HG02588 (cell line): ENCODE data around the gene DHRSX.
"Not testable (repeated sequence)": the region's sequence is repeated elsewhere in the genome, so short reads cannot be mapped to it uniquely, and the experiment has no call there.

ENCODE experiments used
- ATAC-seq: cut with Tn5 transposase; IDR thresholded peaks from one replicate; pipeline ENCODE4 v1.9.1; 2021; ENCODE audit warnings: mild to moderate bottlenecking, moderate library complexity; ENCODE audit not compliant: unreplicated experiment

Gene DHRSX

DNA sequence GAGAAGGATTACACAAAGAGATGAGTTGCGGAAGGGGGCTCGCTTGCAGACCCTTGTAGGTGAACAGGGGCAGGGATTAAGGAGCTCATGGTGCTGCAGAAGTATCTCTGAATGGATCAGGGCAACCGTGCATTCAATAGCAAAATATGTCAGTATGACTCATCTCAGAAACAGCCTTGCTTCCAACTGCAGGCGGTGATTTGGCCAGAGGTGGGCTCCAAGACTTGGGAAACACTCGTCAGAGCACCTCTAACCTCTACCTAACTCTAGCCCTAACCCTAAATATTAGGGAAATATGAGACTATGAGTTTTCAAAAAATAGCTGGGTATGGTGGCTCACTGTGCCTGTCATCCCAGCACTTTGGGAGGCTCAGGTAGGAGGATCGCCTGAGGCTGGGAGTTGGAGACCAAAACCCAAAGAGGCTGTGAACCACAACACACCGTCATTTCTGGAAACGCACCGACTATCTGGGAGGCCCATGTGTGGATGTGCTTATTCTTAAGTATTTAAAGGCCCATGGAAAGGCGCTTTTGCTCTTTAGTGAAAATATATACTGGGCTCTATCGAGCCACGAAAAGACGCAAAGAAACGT lies 102.6 kb downstream of the DHRSX start:
- ATAC-seq, result no peak

DNA sequence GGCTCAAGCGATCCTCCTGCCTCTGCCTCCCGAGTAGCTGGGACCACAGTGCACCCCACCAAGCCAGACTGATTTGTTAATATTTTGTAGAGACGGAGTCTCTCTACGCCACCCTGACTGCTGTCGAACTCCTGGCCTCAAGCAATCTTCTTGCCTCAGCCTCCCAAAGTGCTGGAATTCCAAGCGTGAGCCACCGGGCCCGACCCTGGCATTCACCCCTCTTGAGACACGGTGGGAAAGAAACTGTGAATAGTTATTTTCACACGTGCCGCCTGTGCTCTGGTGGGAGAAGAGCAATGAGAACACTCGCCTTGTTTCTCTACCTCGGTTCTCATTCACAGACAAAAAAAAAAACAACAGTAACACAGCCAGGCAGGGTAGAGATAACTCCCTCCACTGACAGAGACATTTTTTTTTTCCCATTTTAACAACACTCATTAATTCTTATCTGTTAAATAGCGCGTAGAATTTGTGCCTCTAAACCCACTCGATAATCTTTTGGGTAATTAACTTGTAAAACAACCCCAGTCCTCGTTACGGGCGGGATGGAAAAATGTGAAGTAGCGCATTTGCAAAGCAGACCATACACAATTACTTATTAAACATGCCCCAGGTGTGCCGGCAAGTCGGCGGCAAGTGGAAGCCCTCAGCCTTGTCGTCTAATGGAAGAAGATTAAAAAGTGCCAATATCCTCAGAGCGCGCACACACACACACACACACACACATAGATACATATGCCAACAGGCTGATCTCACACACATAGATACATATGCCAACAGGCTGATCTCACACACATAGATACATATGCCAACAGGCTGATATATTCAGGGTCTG lies 103.3 kb downstream of the DHRSX start:
- ATAC-seq, result no peak

DNA sequence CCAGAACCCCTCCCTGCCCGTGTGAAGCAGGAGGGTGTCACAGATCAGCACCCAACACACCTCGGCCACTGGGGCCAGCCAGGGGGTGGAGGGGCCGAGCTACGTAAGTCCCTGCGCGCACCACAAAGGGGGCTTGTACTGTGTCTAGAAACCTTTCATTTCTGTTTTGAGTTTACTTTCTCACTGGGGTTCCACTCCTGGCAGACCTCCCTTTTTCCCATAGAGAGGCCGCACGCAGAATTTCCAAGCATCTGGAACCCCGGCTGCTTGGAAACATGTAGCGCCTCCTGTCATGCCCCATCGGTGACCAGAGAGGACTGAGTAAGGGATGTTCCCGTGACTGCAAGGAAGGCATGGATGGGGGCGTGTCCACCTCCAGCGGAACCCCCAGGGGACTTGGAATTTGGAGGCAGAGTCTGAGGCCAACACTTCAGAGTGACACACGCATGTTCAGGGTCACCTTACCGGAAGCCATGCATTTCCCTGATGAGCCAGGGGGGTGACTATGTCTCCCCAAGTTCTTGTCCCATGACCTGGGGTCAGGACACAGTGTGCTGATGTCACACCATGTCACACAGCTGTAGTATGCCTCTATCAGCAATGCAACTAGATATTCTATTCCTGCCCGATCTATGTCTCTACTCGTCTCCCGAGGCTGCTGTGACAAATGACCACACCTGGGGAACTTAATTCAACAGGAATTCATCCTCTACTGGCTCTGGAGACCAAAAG lies 105.3 kb downstream of the DHRSX start:
- no peak for ATAC-seq

DNA sequence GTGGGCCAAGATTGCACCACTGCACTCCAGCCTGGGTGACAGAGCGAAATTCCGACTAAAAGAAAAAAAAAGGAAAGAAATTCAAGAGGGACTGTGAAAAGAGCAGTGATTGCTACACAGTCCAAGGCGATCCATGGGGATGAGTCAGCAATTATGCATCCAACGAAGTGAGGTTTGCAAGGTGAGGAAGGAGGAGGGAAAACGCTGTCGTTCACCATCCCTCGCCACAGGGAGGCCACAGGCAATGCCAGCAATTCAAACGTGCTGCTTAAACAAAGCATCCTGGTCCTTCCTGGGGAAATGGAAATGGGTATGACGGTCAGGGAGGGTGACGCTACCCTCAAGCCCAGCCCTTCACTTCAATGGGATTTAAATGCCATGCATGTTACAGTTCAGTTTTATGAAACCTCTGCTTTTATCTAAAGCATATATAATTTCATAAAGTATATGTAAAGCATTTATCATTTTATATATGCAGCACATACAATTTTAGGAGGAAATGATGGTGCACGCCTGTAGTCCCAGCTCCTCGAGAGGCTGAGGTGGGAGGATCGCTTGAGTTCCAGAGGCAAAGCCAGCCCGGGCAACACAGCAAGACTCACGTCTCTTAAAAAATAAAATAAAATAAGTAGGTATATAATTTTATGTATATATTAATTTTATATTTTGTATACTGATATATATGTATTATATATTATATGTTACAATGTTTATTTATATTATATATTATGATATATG lies 108.7 kb downstream of the DHRSX start:
- ATAC-seq, result no peak

DNA sequence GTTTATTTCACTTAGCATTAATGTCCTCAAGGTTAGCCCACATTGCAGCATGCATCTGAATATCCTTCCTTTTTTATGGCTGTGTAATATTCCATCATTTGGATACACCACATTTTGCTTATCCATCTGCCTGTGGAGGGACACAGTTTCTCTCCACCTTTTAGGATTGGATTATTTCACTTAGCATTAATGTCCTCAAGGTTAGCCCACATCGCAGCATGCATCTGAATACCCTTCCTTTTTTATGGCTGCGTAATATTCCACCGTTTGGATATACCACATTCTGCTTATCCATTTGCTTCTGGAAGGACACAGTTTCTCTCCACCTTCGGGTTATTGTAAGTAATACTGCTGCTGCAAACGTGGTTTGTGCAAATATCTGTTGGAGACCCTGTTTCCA lies 110.0 kb downstream of the DHRSX start:
- ATAC-seq, result no peak

DNA sequence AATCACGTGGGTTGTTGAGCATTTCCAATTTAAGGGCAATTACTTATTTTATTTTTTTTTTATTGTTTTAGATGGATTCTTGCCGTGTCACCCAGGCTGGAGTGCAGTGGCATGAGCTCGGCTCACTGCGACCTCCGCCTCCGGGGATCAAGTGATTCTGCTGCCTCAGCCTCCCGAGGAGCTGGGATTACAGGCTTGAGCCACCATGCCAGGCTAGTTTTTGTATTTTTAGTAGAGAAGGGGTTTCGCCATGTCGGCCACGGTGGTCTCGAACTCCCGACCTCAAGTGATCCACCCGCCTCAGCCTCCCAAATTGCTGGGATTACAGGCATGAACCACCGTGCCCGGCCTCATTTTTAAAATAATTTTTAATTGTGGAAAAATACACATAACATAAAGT lies 111.0 kb downstream of the DHRSX start:
- ATAC-seq, result not testable (repeated sequence)

DNA sequence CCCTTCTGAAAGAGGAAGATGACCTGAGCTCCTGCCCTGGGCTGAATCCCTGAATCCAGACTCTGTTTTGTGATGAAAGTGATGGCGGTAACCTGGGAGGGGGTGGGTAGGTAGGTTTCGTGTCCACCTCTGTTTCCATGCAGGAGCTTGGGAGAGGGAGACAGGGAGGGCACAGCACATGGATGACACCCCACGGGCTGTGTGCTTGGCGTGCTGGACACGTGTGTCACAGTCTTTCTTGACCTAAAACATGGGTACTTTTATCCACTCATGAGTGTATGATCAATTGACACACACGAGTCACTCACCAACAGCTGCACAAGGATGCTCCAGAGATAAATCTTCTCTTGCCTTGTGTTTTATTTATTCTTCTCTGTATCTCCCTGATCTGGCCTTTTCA lies 111.5 kb downstream of the DHRSX start:
- ATAC-seq, result no peak

DNA sequence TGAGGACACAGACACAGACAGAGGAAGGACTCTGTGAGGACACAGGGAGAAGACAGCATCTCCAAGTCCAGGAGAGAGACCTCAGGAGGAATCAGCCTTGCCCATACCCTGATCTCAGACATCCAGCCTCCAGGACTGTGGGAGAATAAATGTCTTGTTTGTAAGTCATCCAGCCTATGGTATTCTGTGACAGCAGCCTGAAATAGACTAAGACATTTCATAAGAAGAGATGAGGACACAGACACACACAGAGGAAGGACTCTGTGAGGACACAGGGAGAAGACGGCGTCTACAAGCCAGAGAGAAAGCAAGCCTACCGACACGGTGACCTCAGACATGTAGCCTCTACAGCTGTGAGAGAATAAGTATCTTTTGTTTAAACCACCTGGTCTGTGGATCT lies 112.1 kb downstream of the DHRSX start:
- no peak for ATAC-seq

DNA sequence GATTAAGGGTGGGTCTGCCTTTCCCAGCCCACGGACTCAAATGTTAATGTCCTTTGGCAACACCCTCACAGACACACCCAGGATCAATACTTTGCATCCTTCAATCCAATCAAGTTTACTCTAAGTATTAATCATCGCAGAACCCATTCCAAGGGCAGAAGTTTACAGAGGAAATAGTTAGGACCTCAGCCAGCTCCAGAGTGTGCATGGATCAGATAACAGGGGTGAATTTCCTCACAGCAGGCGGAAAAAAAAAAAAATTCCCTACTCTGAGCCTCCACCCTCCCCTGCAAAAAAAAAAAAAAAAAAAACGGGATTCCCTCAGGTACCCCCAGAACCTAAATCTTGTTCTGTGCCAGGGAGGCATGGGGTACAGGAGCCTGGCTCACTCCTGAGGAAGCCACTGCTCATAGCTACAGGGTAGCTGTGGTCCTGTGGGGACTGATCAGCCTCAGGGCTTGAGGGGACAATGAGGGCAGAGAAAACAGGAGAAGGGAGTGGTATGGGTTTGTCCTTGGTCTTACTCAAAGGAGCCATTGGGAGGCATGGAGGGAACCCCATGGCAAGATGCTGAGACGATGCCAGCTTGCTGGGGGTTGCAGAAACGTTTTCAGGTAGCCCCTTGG lies 113.0 kb downstream of the DHRSX start:
- no peak for ATAC-seq

DNA sequence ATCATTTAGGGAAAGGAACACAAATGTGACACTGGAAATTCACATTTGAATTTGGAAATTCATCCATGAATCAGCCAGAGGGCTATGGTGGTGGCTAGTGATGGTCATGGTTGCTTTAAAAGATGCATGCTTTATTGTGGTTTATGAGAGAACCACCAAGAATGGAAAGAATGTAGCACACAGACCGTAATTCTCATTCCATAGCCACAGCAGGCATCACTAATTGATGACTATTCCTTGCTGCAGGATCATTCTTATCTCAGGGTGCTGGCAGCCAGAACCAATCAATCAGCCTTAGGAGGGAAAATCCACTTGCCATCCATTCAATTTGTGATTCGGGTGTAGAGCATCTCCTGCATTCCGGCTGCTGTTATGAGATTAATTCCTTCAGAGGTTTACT lies 115.6 kb downstream of the DHRSX start:
- ATAC-seq, result no peak

DNA sequence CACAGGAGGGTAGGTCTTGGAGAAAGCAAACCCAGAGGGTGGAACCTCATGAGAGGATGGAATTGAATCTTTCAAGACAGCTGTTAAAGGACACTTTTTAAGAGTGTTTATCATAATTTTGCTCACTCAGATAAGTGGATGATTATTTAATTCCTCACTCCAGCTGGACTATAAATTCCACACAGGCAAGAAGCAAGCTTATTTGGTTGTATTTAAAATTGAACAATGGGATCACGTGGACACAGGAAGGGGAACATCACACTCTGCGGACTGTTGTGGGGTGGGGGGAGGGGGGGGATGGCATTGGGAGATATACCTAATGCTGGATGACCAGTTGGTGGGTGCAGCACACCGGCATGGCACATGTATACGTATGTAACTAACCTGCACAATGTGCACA lies 116.3 kb downstream of the DHRSX start:
- no peak for ATAC-seq

DNA sequence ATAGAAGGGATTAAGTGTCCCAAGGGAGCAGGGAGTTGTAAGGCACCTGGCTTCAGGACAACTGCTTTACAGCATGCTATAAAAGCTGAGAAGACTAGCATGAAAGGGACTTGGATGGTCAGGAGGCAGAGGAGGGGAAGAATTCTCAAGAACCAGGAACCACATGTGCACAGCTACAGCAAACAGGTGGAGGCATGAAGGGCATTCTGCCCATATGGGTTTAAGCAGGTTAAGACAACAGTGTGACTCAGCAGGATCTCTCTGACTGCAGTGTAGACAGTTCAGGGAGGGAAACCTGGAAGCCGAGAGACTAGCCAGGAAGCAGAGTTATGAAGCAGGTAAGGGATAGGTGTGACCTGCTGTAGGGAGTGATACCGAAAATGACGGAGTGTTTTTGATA lies 117.0 kb downstream of the DHRSX start:
- no peak for ATAC-seq

DNA sequence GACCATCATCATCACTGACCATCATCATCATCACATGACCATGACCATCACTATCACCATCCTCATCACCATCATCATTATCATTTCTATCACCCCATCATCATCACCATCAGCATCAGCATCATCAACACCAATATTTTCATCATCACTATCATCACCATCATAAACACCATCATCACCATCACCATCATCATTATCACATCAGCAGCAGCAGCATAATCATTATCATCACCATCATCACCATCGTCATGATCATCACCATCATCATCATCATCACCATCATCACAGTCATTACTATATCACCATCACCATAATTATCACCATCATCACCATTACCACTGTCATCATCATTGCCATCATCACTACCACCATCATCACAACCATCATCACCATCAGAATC lies 117.6 kb downstream of the DHRSX start:
- no peak for ATAC-seq

DNA sequence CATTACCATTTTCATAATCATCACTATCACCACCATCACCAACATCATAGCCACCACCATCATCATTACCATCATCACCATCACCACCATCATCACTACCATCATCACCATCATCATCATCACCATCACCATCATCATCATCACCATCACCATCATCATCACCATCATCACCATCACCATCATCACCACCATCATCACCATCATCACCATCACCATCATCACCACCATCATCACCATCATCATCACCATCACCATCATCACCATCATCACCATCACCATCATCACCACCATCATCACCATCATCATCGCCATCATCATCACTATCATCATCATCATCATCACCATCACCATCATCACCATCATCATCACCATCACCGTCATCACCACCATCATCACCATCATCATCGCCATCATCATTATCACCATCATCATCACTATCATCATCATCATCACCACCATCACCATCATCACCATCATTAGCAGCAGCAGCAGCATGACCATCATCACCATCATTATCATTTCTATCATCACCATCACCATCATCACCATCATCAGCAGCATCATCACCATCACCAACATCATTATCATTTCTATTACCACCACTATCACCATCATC lies 118.2 kb downstream of the DHRSX start:
- not testable (repeated sequence) for ATAC-seq

DNA sequence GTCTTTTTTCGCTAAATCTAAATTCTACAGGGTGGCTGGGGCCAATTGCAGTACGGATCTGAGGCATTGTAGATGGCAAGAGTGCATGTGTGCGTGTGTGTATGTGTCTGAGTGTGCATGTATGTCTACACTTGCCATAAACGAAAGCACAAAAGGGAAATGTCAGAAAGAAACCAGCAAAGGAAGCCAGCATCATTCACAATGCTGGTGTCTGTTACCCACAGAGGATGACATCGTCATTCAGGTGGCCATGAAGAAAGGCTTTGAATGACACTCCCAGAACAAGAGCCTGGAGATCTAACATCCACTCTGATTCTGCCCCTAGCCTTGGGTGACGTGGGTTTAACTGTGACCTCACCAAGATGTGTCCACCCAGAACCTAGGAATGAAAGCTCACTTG lies 124.6 kb downstream of the DHRSX start:
- ATAC-seq, result no peak

DNA sequence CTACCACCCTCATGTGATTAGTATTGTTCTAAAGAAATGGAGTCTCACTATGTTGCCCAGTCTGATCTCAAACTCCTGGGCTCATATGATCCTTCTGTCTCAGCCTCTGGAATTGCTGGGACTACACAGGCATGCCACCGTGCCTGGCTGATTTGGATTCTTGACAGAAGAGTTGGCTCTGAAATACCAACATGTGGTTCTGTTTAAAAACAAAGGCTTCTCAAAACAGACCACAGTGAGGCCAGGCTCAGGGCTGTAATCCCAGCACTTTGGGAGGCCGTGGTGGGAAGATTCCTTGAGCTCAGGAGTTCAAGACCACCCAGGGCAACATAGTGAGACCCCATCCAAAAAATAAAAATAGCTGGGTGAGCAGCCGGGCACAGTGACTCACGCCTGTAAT lies 126.7 kb downstream of the DHRSX start:
- no peak for ATAC-seq

DNA sequence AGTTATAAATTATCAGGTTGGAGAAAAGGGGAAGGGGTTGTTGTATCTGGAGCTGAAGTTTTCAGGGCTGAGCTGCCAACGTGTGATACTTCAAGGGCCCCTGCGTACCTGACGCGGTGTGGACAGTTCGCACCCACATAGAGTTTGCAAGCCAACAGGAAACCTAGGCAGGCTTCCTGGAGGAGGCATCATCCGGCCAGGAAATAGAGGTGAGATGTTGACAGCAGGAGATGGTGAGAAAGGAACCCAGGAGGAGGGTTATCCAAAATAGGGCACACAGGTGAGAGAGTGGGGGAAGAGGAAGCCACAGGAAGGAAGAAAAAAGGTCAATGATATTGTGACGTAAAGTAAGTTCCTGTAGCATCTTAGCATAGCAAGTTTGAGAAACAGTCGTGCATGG lies 127.2 kb downstream of the DHRSX start:
- ATAC-seq, result no peak

DNA sequence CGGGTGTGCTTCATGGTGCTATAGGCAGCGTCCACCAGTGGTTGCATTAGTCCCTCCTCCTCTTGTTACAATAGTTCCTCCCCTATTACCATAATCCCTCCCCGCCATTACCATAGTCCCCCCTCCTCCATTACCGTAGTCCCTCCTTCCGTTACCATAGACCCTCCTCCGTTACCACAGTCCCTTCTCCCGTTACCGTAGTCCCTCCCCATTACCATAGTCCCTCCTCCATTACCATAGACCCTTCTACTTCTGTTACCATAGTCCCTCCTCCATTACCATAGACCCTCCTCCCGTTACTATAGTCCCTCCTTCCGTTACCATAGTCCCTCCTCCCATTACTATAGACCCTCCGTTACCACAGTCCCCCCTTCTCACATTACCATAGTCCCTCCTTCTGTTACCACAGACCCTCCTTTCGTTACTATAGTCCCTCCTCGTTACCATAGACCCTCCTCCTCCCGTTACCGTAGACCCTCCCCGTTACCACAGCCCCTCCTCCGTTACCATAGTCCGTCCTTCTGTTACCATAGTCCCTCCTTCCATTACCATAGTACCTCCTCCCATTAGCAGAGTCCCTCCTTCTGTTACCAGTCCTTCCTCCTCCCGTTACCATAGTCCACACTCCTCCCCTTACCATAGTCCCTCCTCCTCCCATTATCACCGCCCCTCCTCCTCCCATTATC lies 129.6 kb downstream of the DHRSX start:
- ATAC-seq, result no peak

DNA sequence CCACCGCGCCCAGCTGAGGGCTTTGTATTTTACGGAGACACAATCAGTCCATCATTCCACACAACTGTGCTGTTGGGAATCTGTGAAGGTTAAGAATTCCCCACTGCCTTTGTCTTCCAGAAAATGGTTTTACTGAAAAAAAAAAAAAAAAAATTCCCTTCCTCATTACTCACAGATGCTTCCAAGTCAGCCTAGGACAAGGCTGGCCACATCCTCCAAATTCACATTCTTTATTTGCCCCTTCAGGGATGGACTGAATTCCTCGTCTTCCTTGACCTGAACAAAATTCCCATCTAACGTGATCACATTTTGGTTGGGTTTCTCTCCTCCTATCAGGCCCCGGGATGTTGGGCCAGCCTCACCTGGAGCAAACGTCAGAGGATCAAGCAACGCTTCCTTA lies 130.3 kb downstream of the DHRSX start:
- ATAC-seq, result no peak

DNA sequence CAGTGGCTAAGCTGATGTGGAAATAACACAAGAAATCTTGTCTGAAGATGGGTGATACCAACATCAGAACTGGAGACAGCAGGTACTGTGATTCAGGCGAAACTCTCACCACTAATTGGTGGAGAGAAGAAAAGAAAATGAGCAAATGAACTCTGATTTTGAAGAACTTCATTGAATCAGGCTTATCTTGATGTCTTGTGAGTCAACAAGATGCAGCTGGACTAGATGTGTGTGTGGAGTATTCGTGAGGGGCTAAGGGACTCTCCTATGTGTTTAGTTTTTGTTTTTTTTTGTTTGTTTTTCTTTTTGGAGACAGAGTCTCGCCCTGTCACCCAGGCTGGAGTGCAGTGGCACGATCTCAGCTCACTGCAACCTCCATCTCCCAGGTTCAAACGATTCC lies 131.6 kb downstream of the DHRSX start:
- no peak for ATAC-seq
